ENCODE results near the gene CLCN2.
A peak's percentile ranks its signal among the peaks of the same experiment; 100 is the strongest.

CLCN2 gene

GRCh38 chr3:184366619-184367289, 5.3 kb upstream of the CLCN2 start:
- TF ChIP-seq, protein P1, sequence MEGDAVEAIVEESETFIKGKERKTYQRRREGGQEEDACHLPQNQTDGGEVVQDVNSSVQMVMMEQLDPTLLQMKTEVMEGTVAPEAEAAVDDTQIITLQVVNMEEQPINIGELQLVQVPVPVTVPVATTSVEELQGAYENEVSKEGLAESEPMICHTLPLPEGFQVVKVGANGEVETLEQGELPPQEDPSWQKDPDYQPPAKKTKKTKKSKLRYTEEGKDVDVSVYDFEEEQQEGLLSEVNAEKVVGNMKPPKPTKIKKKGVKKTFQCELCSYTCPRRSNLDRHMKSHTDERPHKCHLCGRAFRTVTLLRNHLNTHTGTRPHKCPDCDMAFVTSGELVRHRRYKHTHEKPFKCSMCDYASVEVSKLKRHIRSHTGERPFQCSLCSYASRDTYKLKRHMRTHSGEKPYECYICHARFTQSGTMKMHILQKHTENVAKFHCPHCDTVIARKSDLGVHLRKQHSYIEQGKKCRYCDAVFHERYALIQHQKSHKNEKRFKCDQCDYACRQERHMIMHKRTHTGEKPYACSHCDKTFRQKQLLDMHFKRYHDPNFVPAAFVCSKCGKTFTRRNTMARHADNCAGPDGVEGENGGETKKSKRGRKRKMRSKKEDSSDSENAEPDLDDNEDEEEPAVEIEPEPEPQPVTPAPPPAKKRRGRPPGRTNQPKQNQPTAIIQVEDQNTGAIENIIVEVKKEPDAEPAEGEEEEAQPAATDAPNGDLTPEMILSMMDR (IDR thresholded peaks at IDR 0.05; ENCODE audit: insufficient read depth, low read length, missing control alignments), result no peak
- H3K4me3 ChIP-seq (ENCODE audit: low read depth, low read length), result no peak overlapping the region
- ChIA-PET CTCF (interaction anchor here (0.6 to 11.5 kb wide), 7 partner anchors 8 to 175 kb away, joined by 3 to 469 read pairs (median 5); partner anchors contain the start of gene THPO), POLR2A (interaction anchor here (0.7 kb wide), 1 partner anchor 151 kb away, joined by 4 read pairs; no protein-coding TSS in a partner anchor)
- DNase-seq (ENCODE audit: low read depth, low spot score), result no peak

DNA sequence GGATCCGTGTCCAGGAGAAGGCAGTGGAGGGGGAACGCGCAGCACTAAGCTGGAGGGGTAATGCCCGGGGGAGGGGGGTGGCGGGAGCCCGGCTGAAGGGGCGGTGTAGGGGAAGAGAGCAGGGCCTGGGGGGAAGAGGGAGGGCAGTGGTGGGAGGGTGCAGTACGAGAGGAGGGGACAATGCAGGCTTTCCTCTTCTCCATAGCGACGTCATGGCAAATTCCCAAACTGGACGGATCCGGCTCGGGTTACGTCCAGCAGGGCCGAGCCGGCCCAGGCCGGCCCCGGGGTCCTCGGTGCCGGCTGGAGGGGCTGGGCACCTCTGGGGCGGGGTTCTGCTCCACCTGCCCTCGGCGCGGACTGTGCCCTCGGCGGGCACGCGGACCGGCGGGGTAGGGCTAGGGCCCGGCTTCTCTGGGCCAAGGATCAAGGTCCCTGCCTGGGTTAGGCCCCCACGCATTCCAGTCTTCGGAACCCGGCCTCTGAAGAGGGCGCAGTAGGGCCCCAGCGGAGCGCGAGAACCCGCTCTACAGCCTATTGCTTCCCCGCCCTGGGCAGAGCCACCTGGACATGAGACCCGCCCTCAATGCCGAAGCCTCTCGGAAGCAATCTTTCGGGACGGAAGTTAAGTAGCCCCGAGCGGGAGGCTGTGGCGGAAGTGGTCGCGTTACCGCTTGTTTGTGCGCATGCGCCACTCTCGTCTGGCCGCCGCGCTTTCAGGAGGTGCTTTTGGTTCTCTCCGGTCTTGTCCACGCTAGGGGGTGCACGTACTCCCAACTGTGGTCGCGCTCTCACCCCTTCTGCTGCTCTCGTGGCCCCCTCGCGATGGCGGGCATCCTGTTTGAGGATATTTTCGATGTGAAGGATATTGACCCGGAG, 1.5 kb upstream of the CLCN2 start:
- ChIA-PET CTCF (interaction anchor here (0.6 to 4.1 kb wide), 14 partner anchors 8 to 186 kb away, joined by 3 to 22 read pairs (median 4); no protein-coding TSS in a partner anchor), POLR2A (interaction anchor here (1.2 to 1.5 kb wide), 3 partner anchors 9 to 174 kb away, joined by 3 to 5 read pairs (median 5); no protein-coding TSS in a partner anchor)
- DNase-seq (ENCODE audit: low read depth, low spot score), result peak; percentile 83
- peak overlapping the region; percentile 80 for H3K4me3 ChIP-seq (ENCODE audit: low read depth, low read length)
- TF ChIP-seq, protein P1 (IDR thresholded peaks at IDR 0.05; ENCODE audit: insufficient read depth, low read length, missing control alignments), result peak; percentile 86

DNA sequence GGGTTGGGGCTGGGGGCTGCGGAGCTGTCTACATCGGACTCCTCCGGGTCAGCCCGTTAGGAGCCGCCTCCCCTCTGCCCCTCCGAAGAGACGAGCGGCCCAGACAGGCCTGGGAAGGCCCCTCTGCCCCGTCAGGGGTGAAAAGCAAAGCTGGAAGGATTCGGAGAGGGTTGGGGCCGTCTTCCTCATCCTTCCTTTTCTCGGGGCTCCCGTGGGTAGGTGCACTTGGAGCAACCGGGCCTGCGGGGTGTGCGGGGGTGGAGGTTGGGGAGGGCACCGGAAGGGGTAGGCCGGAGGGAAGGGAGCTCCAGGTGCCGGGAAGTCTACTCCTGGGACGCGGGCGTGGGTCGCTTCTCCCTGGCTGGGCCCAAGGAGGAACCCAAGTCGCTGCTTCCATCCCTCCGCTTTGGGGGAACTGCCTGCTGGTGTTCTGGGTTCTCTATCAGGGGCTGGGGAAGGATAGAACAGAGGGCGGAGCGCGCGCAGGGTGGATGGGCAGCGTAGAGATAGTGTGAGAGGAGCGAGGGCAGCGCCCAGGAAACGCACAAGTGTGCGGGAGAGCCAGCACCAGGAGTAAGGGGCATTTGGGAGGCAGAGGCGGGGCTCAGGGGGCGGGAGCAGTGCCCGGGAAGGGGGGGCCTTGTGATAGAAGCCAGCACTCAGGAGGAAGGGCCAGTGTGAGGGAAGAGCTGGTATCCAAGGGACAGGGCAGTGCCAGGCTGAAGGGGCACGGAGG, 695 bp upstream of the CLCN2 start:
- TF ChIP-seq, protein P1 (IDR thresholded peaks at IDR 0.05; ENCODE audit: insufficient read depth, low read length, missing control alignments), result no peak
- H3K4me3 ChIP-seq (ENCODE audit: low read depth, low read length), result peak overlapping the region; percentile 80
- CTCF ChIA-PET, result interaction anchor here (0.7 to 4.1 kb wide), 6 partner anchors 8 to 177 kb away, joined by 3 to 22 read pairs (median 4); partner anchors contain the start of gene FAM131A
- no peak for DNase-seq (ENCODE audit: low read depth, low spot score)
- POLR2A ChIA-PET, result interaction anchor here (0.7 to 1.5 kb wide), 4 partner anchors 9 to 175 kb away, joined by 3 to 5 read pairs (median 4); no protein-coding TSS in a partner anchor

GRCh38 chr3:184360929-184361531, 375 bp downstream of the CLCN2 start:
- POLR2A ChIA-PET, result no interaction called here
- CTCF ChIA-PET, result interaction anchor here (2.3 to 4.1 kb wide), 6 partner anchors 9 to 153 kb away, joined by 6 to 22 read pairs (median 18); partner anchors contain the start of gene FAM131A

More at GRCh38 chr3:184360929-184361531, 375 bp downstream of the CLCN2 start:
- DNase-seq (ENCODE audit: low read depth, low spot score), result no peak
- TF ChIP-seq, protein P1 (IDR thresholded peaks at IDR 0.05; ENCODE audit: insufficient read depth, low read length, missing control alignments), result no peak
- peak overlapping the region; percentile 80 for H3K4me3 ChIP-seq (ENCODE audit: low read depth, low read length)

All from AG04449 (cell line).